ENCODE data around the gene SNRPA1. TPM values are rescaled to one million over a fixed set of nuclear protein-coding genes. Genes with fewer than 3 reads are reported as not detected.
A peak's percentile ranks its signal among the peaks of the same experiment; 100 is the strongest.
"Not testable (repeated sequence)": the region's sequence is repeated elsewhere in the genome, so short reads cannot be mapped to it uniquely, and the experiment has no call there.

The SNRPA1 gene
- total RNA-seq (2014; rRNA removed; shearing (Covaris generic)) (29.3 and 35.2 TPM in 2 replicates), polyA plus RNA-seq (2016; fragmentation: Nextera tagmentation; extraction: Ambion mirVana) (67.7 and 70.4 TPM in 2 replicates)

GRCh38 chr15:101294731-101295606, at the start of gene SNRPA1:
SNRPA1 (minus strand) TSS chr15:101295248; CDS start chr15:101295178, 70 bp downstream.
- Histone ChIP-seq H3K27me3 (replicated peaks; ENCODE audit: insufficient read depth) (no peaks in the 10 kb centered on the region), H4K20me1 (ENCODE audit: insufficient read depth) (peaks cover 5% of the 10 kb centered on the region; the same call in 1 of the 2 replicates), H3K9ac (peak within 1 kb of the TSS; percentile 88), H3K27ac (peak within 1 kb of the TSS; percentile 85), H3K9me3 (ENCODE audit: low read depth) (no peaks in the 10 kb centered on the region), H2AFZ (peak within 1 kb of the TSS; percentile 85), H3K4me1 (ENCODE audit: insufficient read depth) (peaks cover 31% of the 10 kb centered on the region), H3K4me2 (ENCODE audit: unreplicated experiment) (peak within 1 kb of the TSS; percentile 82), H3K9me2 (ENCODE audit: insufficient read depth) (no peaks in the 10 kb centered on the region), H3K79me2 (ENCODE audit: insufficient read depth) (peaks cover 45% of the 10 kb centered on the region), H3K36me3 (ENCODE audit: low read depth) (peaks cover 11% of the 10 kb centered on the region), H3K4me3 (peak within 1 kb of the TSS; percentile 92), H3F3A (ENCODE audit: insufficient read depth) (peaks cover 31% of the 10 kb centered on the region)
- no peak for TF ChIP-seq EZH2 (IDR thresholded peaks at IDR 0.05; ENCODE audit: insufficient read depth, poor library complexity, severe bottlenecking)
- in situ Hi-C loops (cut with MboI), result loop anchor here (5.0 kb wide), 1 partner anchor 347 kb away; no protein-coding TSS in a partner anchor
- DNase-seq, result peak; percentile 99
- WGBS, 2 experiments (ENCODE audit: low coverage in 1 of 2, low lambda C conversion rate in 2 of 2, missing lambda C conversion rate in 2 of 2), result 1% methylated on average over 81 to 82 of the region's 87 CpGs

GRCh38 chr15:101342056-101342455, 47.0 kb upstream of the SNRPA1 start:
- in situ Hi-C loops (cut with MboI), result no loop called here
- Histone ChIP-seq H3K9ac (no peak overlapping the region), H3K27me3 (replicated peaks; ENCODE audit: insufficient read depth) (peaks cover 24% of the 10 kb centered on the region), H3K9me2 (ENCODE audit: insufficient read depth) (no peaks in the 10 kb centered on the region), H3K4me1 (ENCODE audit: insufficient read depth) (no peaks in the 10 kb centered on the region), H3K27ac (no peak overlapping the region), H3K4me3 (no peak overlapping the region), H3K9me3 (ENCODE audit: low read depth) (no peaks in the 10 kb centered on the region), H2AFZ (no peak overlapping the region), H4K20me1 (ENCODE audit: insufficient read depth) (no peaks in the 10 kb centered on the region), H3K79me2 (ENCODE audit: insufficient read depth) (no peaks in the 10 kb centered on the region), H3K4me2 (ENCODE audit: unreplicated experiment) (no peak overlapping the region), H3F3A (ENCODE audit: insufficient read depth) (no peaks in the 10 kb centered on the region), H3K36me3 (ENCODE audit: low read depth) (no peaks in the 10 kb centered on the region)
- TF ChIP-seq EZH2phosphoT487 (IDR thresholded peaks at IDR 0.05; ENCODE audit: insufficient read depth, low read depth) (no peak), EZH2 (IDR thresholded peaks at IDR 0.05; ENCODE audit: insufficient read depth, poor library complexity, severe bottlenecking) (no peak)
- no peak for DNase-seq

GRCh38 chr15:101338502-101339057, 43.5 kb upstream of the SNRPA1 start:
- DNase-seq, result no peak
- TF ChIP-seq EZH2 (IDR thresholded peaks at IDR 0.05; ENCODE audit: insufficient read depth, poor library complexity, severe bottlenecking) (no peak), EZH2phosphoT487 (IDR thresholded peaks at IDR 0.05; ENCODE audit: insufficient read depth, low read depth) (no peak)

GRCh38 chr15:101337976-101338375, 42.9 kb upstream of the SNRPA1 start:
- Histone ChIP-seq H3F3A (ENCODE audit: insufficient read depth) (no peaks in the 10 kb centered on the region), H3K9me2 (ENCODE audit: insufficient read depth) (no peaks in the 10 kb centered on the region), H3K27me3 (replicated peaks; ENCODE audit: insufficient read depth) (no peaks in the 10 kb centered on the region), H3K36me3 (ENCODE audit: low read depth) (no peaks in the 10 kb centered on the region), H3K4me3 (no peak overlapping the region), H2AFZ (no peak overlapping the region), H3K4me2 (ENCODE audit: unreplicated experiment) (no peak overlapping the region), H3K27ac (no peak overlapping the region), H3K9ac (no peak overlapping the region), H3K9me3 (ENCODE audit: low read depth) (no peaks in the 10 kb centered on the region), H3K79me2 (ENCODE audit: insufficient read depth) (no peaks in the 10 kb centered on the region), H4K20me1 (ENCODE audit: insufficient read depth) (no peaks in the 10 kb centered on the region), H3K4me1 (ENCODE audit: insufficient read depth) (no peaks in the 10 kb centered on the region)
- DNase-seq, result no peak
- TF ChIP-seq EZH2 (IDR thresholded peaks at IDR 0.05; ENCODE audit: insufficient read depth, poor library complexity, severe bottlenecking) (no peak), EZH2phosphoT487 (IDR thresholded peaks at IDR 0.05; ENCODE audit: insufficient read depth, low read depth) (no peak)
- in situ Hi-C loops (cut with MboI), result no loop called here
- WGBS, 2 experiments (ENCODE audit: low coverage in 1 of 2, low lambda C conversion rate in 2 of 2, missing lambda C conversion rate in 2 of 2), result 41 to 51% methylated on average over 7 of the region's 7 CpGs

More at GRCh38 chr15:101338502-101339057, 43.5 kb upstream of the SNRPA1 start:
- Histone ChIP-seq H3K4me1 (ENCODE audit: insufficient read depth) (no peaks in the 10 kb centered on the region), H3K9ac (no peak overlapping the region), H3F3A (ENCODE audit: insufficient read depth) (no peaks in the 10 kb centered on the region), H3K4me3 (no peak overlapping the region), H3K9me2 (ENCODE audit: insufficient read depth) (no peaks in the 10 kb centered on the region), H3K9me3 (ENCODE audit: low read depth) (no peaks in the 10 kb centered on the region), H3K36me3 (ENCODE audit: low read depth) (no peaks in the 10 kb centered on the region), H3K4me2 (ENCODE audit: unreplicated experiment) (no peak overlapping the region), H2AFZ (no peak overlapping the region), H3K27ac (no peak overlapping the region), H3K79me2 (ENCODE audit: insufficient read depth) (no peaks in the 10 kb centered on the region), H3K27me3 (replicated peaks; ENCODE audit: insufficient read depth) (no peaks in the 10 kb centered on the region), H4K20me1 (ENCODE audit: insufficient read depth) (no peaks in the 10 kb centered on the region)
- in situ Hi-C loops (cut with MboI), result no loop called here
- WGBS, 2 experiments (ENCODE audit: low coverage in 1 of 2, low lambda C conversion rate in 2 of 2, missing lambda C conversion rate in 2 of 2), result 20 to 26% methylated on average over 1 of the region's 1 CpG

- H4K20me1 ChIP-seq (ENCODE audit: insufficient read depth); in situ Hi-C loops (cut with MboI); DNase-seq: not testable (repeated sequence)
These were observed 39.1 kb upstream of the SNRPA1 start for GRCh38 chr15:101333907-101334789.

More at GRCh38 chr15:101333907-101334789, 39.1 kb upstream of the SNRPA1 start:
- not testable (repeated sequence) for H3K27ac ChIP-seq; H3K36me3 ChIP-seq (ENCODE audit: low read depth); H3K4me1 ChIP-seq (ENCODE audit: insufficient read depth); H3F3A ChIP-seq (ENCODE audit: insufficient read depth); H3K79me2 ChIP-seq (ENCODE audit: insufficient read depth); H3K4me2 ChIP-seq (ENCODE audit: unreplicated experiment); H3K4me3 ChIP-seq; H3K9me3 ChIP-seq (ENCODE audit: low read depth); H3K9me2 ChIP-seq (ENCODE audit: insufficient read depth); H3K9ac ChIP-seq; H2AFZ ChIP-seq; H3K27me3 ChIP-seq (replicated peaks; ENCODE audit: insufficient read depth)
- WGBS, 2 experiments (ENCODE audit: low coverage in 1 of 2, low lambda C conversion rate in 2 of 2, missing lambda C conversion rate in 2 of 2), result 70 to 71% methylated on average over 11 of the region's 16 CpGs
